Measurements from ENCODE around the gene IFI35. TPM values are rescaled to one million over a fixed set of nuclear protein-coding genes. Genes with fewer than 3 reads are reported as not detected.
"Not testable (repeated sequence)": the region's sequence is repeated elsewhere in the genome, so short reads cannot be mapped to it uniquely, and the experiment has no call there.

Gene IFI35
- total and polyA plus RNA-seq, 8 donors, result 17.5 to 41.5 (median 19.6) TPM

DNA sequence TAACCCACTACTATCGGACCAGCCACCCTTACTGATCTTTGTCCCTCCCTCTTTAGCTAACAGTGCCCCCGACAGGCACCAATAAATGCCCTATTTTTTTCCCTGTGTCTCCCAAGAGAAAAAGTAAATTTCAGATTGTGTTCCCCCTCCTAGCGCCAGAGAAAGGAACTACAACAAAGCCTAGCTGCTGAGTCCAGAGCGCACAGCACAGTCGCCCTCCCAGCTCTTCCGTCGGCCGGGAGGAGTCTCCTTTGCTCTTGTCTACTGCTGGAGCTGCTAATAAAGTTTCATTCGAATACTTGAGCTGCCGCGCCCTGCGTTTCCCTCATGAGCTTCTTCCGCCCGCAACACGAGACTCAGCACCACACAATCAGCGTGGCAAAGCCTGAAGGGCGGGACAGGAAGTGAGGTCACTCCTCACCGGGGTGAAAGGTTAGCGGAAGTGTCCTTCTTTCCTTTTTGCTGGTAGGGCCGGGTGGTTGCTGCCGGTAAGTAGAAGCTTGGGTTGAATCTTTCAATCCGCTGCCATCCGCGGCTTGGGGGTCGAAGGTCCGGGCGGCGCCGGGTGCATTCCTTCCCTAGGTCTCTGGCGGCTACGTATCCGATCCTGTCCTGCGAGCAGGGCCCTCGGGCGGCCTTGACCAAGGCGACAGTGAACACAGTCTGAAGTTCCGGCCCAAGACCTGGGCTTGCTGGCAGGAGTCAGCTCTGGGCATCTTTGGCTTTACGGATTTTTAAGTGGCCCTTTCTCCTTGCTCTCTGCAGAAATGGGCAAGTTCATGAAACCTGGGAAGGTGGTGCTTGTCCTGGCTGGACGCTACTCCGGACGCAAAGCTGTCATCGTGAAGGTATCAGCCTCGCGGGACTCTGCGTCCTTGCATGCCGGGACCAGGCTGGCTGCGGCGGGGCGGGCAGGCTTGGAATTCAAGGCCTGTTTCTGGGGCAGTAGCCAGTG, 8.3 kb upstream of the IFI35 start, which contains the start of gene RPL27:
Gene RPL27 (plus strand): TSS at position 436 of the 955 bp plus-strand sequence. CDS start 332 bp downstream, at position 768.
- H3K4me1 ChIP-seq, result peaks cover 10 to 51% of the 10 kb centered on the region in 2 donors
- no peaks in the 10 kb centered on the region for H3K27me3 ChIP-seq
- H3K9me3 ChIP-seq, result no peaks in the 10 kb centered on the region
- peak within 1 kb of the TSS; percentile 81 to 92 for H3K27ac ChIP-seq
- DNase-seq (peak; percentile 94 to 100 (median 100)), ATAC-seq (peak; percentile 96)
- intact Hi-C loops (cut with DNase I), result no loop called here
- peak within 1 kb of the TSS; percentile 69 for H3K4me3 ChIP-seq
- TF ChIP-seq, protein P1, sequence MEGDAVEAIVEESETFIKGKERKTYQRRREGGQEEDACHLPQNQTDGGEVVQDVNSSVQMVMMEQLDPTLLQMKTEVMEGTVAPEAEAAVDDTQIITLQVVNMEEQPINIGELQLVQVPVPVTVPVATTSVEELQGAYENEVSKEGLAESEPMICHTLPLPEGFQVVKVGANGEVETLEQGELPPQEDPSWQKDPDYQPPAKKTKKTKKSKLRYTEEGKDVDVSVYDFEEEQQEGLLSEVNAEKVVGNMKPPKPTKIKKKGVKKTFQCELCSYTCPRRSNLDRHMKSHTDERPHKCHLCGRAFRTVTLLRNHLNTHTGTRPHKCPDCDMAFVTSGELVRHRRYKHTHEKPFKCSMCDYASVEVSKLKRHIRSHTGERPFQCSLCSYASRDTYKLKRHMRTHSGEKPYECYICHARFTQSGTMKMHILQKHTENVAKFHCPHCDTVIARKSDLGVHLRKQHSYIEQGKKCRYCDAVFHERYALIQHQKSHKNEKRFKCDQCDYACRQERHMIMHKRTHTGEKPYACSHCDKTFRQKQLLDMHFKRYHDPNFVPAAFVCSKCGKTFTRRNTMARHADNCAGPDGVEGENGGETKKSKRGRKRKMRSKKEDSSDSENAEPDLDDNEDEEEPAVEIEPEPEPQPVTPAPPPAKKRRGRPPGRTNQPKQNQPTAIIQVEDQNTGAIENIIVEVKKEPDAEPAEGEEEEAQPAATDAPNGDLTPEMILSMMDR (IDR thresholded peaks at IDR 0.05), result peak; percentile 76 to 97
- peaks cover 5 to 55% of the 10 kb centered on the region in 2 donors for H3K36me3 ChIP-seq

DNA sequence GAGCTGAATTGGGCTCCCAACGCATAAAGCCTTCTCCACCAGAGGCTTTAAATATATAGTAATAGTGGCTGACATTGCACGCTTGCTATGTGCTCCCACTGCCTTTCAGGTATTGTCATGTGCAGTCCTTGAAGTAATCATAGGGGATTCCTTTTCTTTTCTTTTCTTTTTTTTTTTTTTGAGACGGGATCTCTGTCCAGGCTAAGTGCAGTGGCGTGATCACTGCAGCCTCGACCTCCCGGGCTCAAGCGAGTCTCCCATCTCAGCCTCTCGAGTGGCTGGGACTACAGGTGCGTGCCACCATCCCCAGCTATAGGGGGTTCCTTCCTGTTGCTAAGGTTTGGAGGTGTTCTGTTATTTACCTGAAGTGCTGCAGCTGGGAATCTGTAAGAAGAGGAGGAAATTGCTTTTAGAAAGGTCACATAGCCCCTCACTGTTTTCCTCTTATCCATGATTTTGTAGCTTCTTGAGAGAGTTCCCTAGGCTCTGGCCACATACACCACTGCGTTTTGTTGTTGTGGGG, 7.5 kb upstream of the IFI35 start:
- no peak for ATAC-seq
- no peaks in the 10 kb centered on the region for H3K27me3 ChIP-seq
- DNase-seq, result no peak
- no peaks in the 10 kb centered on the region for H3K9me3 ChIP-seq
- TF ChIP-seq, protein P1 (IDR thresholded peaks at IDR 0.05), result no peak
- peaks cover 5 to 55% of the 10 kb centered on the region in 2 donors for H3K36me3 ChIP-seq
- intact Hi-C loops (cut with DNase I), result no loop called here
- H3K27ac ChIP-seq, result peak overlapping the region; percentile 81 to 92
- H3K4me3 ChIP-seq, result peak overlapping the region; percentile 69
- H3K4me1 ChIP-seq, result peaks cover 10 to 55% of the 10 kb centered on the region in 2 donors

DNA sequence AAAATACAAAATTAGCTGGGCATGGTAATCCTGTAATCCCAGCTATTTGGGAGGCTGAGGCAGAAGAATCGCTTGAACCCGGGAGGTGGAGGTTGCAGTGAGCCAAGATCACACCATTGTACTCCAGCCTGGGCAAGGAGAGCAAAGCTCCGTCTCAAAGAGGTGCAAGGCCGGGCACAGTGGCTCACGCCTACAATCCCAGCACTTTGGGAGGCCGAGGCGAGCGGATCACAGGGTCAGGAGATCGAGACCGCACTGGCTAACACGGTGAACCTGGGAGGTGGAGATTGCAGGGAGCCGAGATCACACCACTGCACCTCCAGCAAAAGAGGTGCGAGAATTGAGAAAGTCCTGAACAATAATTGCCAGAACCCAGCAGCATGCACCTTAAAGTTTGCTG, 5.7 kb upstream of the IFI35 start:
- Histone ChIP-seq H3K36me3 (peaks cover 5 to 57% of the 10 kb centered on the region in 2 donors), H3K27ac (peak overlapping the region in 1 of 2 donors; percentile 73), H3K4me1 (peaks cover 10 to 60% of the 10 kb centered on the region in 2 donors)
- H3K27me3 ChIP-seq; H3K4me3 ChIP-seq; DNase-seq; H3K9me3 ChIP-seq; intact Hi-C loops (cut with DNase I); ATAC-seq: not testable (repeated sequence)

DNA sequence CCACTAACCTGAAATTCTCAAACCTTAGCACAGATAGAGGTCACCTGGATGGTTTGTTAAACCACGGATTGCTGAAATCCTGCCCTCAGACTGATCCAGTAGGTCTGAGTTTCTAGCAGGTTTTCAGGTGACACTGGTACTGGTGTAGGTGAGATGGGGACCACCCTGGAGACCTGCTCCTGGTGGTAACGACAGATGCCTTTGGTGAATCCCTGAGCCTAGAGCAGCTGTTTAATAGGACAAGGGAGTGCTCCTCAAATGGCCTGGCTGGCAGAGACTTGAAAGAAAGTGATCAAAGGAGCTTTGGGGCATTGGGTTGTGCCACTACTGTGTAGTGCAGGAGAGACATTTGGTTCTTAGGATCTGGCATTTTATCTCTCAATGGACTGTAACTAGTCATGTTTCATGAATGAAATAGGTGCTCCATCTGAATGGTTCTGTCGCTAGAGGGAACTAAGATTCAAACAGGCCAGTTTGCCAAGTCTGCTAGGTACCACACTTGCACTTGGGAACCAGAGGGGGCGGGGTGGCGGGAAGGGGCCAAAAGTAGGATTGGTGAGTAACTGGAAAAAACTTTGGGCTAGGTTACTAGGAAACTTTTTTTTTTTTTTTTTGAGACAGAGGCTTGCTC, 2.9 kb upstream of the IFI35 start:
- TF ChIP-seq, protein P1 (IDR thresholded peaks at IDR 0.05), result no peak
- Histone ChIP-seq H3K27ac (no peak overlapping the region), H3K27me3 (no peaks in the 10 kb centered on the region), H3K4me1 (peaks cover 14 to 73% of the 10 kb centered on the region in 2 donors), H3K4me3 (no peak overlapping the region), H3K9me3 (no peaks in the 10 kb centered on the region), H3K36me3 (peaks cover 5 to 57% of the 10 kb centered on the region in 2 donors)
- intact Hi-C loops (cut with DNase I), result no loop called here
- DNase-seq, result no peak
- ATAC-seq, result no peak

DNA sequence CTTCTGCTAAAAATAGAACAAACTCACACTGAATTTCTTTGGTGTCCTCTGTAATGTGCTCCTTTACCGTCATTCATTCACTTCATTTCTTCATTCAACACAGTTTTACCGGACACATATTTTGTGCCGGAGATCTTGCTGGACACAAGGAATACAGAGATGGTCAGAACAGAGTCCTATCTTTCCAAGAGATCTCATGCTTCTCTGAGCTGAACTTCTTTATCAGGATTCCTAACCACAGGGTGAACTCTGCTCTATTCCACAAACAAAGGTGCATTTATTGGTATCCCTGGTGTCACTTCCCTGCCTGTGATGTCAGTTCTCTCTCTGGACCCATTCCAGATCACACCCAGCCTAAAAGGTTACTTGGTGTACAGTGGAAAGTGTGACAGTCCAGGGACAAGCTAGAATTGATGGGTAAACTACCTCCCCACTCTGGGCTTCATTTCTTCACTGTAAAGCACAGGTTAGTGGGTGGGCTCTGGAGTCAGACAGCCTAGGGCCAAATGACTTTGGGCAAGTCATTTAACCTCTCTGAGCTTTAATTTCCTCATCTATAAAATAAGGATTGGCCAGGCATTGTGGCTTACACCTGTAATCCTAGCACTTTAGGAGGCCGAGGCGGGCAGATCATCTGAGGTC, 4.2 kb downstream of the IFI35 start:
- H3K36me3 ChIP-seq, result peaks cover 0 to 44% of the 10 kb centered on the region in 2 donors
- H3K9me3 ChIP-seq, result no peaks in the 10 kb centered on the region
- intact Hi-C loops (cut with DNase I), result no loop called here
- H3K27ac ChIP-seq, result peak overlapping the region in 1 of 2 donors; percentile 4
- no peak for ATAC-seq
- TF ChIP-seq, protein P1 (IDR thresholded peaks at IDR 0.05), result no peak
- DNase-seq, result no peak
- H3K4me1 ChIP-seq, result peaks cover 4 to 75% of the 10 kb centered on the region in 2 donors
- H3K4me3 ChIP-seq, result no peak overlapping the region
- no peaks in the 10 kb centered on the region for H3K27me3 ChIP-seq
